ENCODE data around the gene IL5.

GRCh38 chr5:132530946-132531345 is 12.4 kb downstream of the IL5 start:
- TF ChIP-seq CTCF (IDR thresholded peaks at IDR 0.05) (no peak), EZH2 (IDR thresholded peaks at IDR 0.05; ENCODE audit: borderline replicate concordance, insufficient read depth, low read depth, low read length, poor library complexity, severe bottlenecking) (no peak)

Measured in B cell (primary cell).